OCI-LY3 (cell line): Measurements from ENCODE around the gene RNF17.

Source experiments
- H2AFZ ChIP-seq: fragments of 200-600, 300-600 bp; shearing (Covaris generic); 2 replicates; pipeline ENCODE4 v1.6.0; 2014; ENCODE audit warnings: antibody characterized with exemption, low read depth, low read length
- H3K27ac ChIP-seq: fragments of 200-600, 300-600 bp; sonication (generic); 2 replicates; pipeline ENCODE4 v1.5.1; 2014; ENCODE audit warnings: mild to moderate bottlenecking, low read length, moderate library complexity, mixed read lengths
- H3K27me3 ChIP-seq: fragments of 200-600, 300-600 bp; sonication (generic); 2 replicates; pipeline ENCODE4 v1.6.1; 2014; ENCODE audit warnings: low read depth, low read length, mixed read lengths
- H3K36me3 ChIP-seq: fragments of 200-600, 300-600 bp; sonication (generic); replicated peaks from 2 replicates; pipeline ENCODE3; 2014; ENCODE audit warnings: low read depth, low read length, mixed read lengths
- H3K4me1 ChIP-seq: fragments of 300-600, 200-600 bp; sonication (generic); 2 replicates; pipeline ENCODE4 v1.6.1; 2014; ENCODE audit warnings: low read length, mixed read lengths
- H3K4me2 ChIP-seq: fragments of 200-600, 300-600 bp; sonication (generic); 2 replicates; pipeline ENCODE4 v1.6.1; 2014; ENCODE audit warnings: low read length, mixed read lengths
- H3K4me3 ChIP-seq: fragments of 300-600, 200-600 bp; sonication (generic); 2 replicates; pipeline ENCODE4 v1.5.1; 2014; ENCODE audit warnings: antibody characterized with exemption, mild to moderate bottlenecking, low read length, moderate library complexity
- H3K79me2 ChIP-seq: fragments of 300-600, 200-600 bp; shearing (Covaris generic); 2 replicates; pipeline ENCODE4 v1.6.1; 2014; ENCODE audit warnings: mild to moderate bottlenecking, low read length, mixed read lengths
- H3K9ac ChIP-seq: fragments of 300-600, 200-600 bp; shearing (Covaris generic); 2 replicates; pipeline ENCODE4 v1.6.0; 2014; ENCODE audit warnings: mild to moderate bottlenecking, low read length, moderate library complexity
- H3K9me3 ChIP-seq: fragments of 200-600, 300-600 bp; shearing (Covaris generic); 2 replicates; pipeline ENCODE4 v1.6.1; 2014; ENCODE audit warnings: low read length, mixed read lengths; ENCODE audit not compliant: insufficient read depth
- H4K20me1 ChIP-seq: fragments of 200-600, 300-600 bp; sonication (generic); 2 replicates; pipeline ENCODE4 v1.6.1; 2016; ENCODE audit warnings: low read length, mixed read lengths; ENCODE audit not compliant: insufficient read depth
- CTCF ChIP-seq: fragments of 200-600, 300-600 bp; sonication (generic); IDR thresholded peaks from 2 replicates; pipeline ENCODE4 v1.5.1; 2014; ENCODE audit warnings: antibody characterized with exemption, low read length, low read depth
- EZH2phosphoT487 ChIP-seq: fragments of 200-600 bp; shearing (Covaris generic); IDR thresholded peaks from 2 replicates; pipeline ENCODE4 v1.6.1; 2018; ENCODE audit warnings: antibody characterized with exemption, mixed run types, low read depth

RNF17 gene

GRCh38 chr13:24868874-24869273 is 104.9 kb downstream of the RNF17 start:
- Histone ChIP-seq H2AFZ (0 out of 2 replicates have a peak overlapping the region, but pooled peaks have one; percentile 17), H3K27ac (no peak overlapping the region), H3K9ac (no peak overlapping the region)

GRCh38 chr13:24870380-24870760 is 106.4 kb downstream of the RNF17 start:
- H3K9ac ChIP-seq = no peak overlapping the region
- H3K79me2 ChIP-seq = no peaks in the 10 kb centered on the region
- H3K4me3 ChIP-seq = no peak overlapping the region
- no peak overlapping the region for H2AFZ ChIP-seq
- peaks cover 18% of the 10 kb centered on the region; the same call in 1 of the 2 replicates for H3K27me3 ChIP-seq
- no peaks in the 10 kb centered on the region for H3K9me3 ChIP-seq
- TF ChIP-seq CTCF = no peak
- TF ChIP-seq EZH2phosphoT487 = no peak
- H3K4me2 ChIP-seq = no peak overlapping the region
- no peaks in the 10 kb centered on the region for H4K20me1 ChIP-seq
- no peaks in the 10 kb centered on the region for H3K36me3 ChIP-seq
- H3K27ac ChIP-seq = no peak overlapping the region
- H3K4me1 ChIP-seq = peaks cover 7% of the 10 kb centered on the region

More at GRCh38 chr13:24868874-24869273, 104.9 kb downstream of the RNF17 start:
- Histone ChIP-seq H3K9me3 (no peaks in the 10 kb centered on the region), H3K27me3 (peaks cover 20% of the 10 kb centered on the region; the same call in 1 of the 2 replicates), H3K79me2 (no peaks in the 10 kb centered on the region), H3K4me2 (peak overlapping the region; percentile 48), H3K4me3 (no peak overlapping the region), H3K4me1 (peaks cover 7% of the 10 kb centered on the region), H3K36me3 (no peaks in the 10 kb centered on the region), H4K20me1 (no peaks in the 10 kb centered on the region)
- TF ChIP-seq EZH2phosphoT487 = no peak
- no peak for TF ChIP-seq CTCF

- Histone ChIP-seq H3K79me2 (no peaks in the 10 kb centered on the region), H2AFZ (no peak overlapping the region), H3K36me3 (no peaks in the 10 kb centered on the region), H3K4me2 (no peak overlapping the region), H3K27ac (no peak overlapping the region), H3K27me3 (0 out of 2 replicates have a peak, but pooled peaks cover 5% of the 10 kb centered on the region), H3K9ac (no peak overlapping the region), H3K9me3 (no peaks in the 10 kb centered on the region), H3K4me3 (no peak overlapping the region), H3K4me1 (no peaks in the 10 kb centered on the region), H4K20me1 (no peaks in the 10 kb centered on the region)
- TF ChIP-seq EZH2phosphoT487 (no peak), CTCF (no peak)
Observed at GRCh38 chr13:24875566-24875965, 111.6 kb downstream of the RNF17 start.

- Histone ChIP-seq H3K79me2 (no peaks in the 10 kb centered on the region), H3K4me3 (no peak overlapping the region), H3K9me3 (no peaks in the 10 kb centered on the region), H3K4me2 (no peak overlapping the region), H3K4me1 (no peaks in the 10 kb centered on the region), H3K27me3 (0 out of 2 replicates have a peak, but pooled peaks cover 2% of the 10 kb centered on the region), H4K20me1 (no peaks in the 10 kb centered on the region), H3K27ac (no peak overlapping the region), H3K36me3 (no peaks in the 10 kb centered on the region), H2AFZ (no peak overlapping the region), H3K9ac (no peak overlapping the region)
- TF ChIP-seq EZH2phosphoT487 = no peak
- no peak for TF ChIP-seq CTCF
Observed at GRCh38 chr13:24877531-24877930, 113.6 kb downstream of the RNF17 start.
